Activated CD4-positive, alpha-beta T cell treated with anti-CD3 and anti-CD28 coated beads, Interleukin-2, amount 10 ng/mL, durations not matched to agents 24 days and 14 days (primary cell): Measurements from ENCODE around the gene ADAMTS2. TPM values are rescaled to one million over a fixed set of nuclear protein-coding genes. Genes with fewer than 3 reads are reported as not detected.

Experiments
- DNase-seq: peaks from one replicate; pipeline ENCODE4 v3.0.0; 2022
- H3K27ac Mint-ChIP-seq: one replicate; pipeline ENCODE4 v1.8.0; 2022; ENCODE audit warnings: mild to moderate bottlenecking, mixed read lengths
- H3K27me3 Mint-ChIP-seq: one replicate; pipeline ENCODE4 v1.8.0; 2022; ENCODE audit warnings: mixed read lengths
- H3K36me3 Mint-ChIP-seq: one replicate; pipeline ENCODE4 v1.8.0; 2022; ENCODE audit warnings: low read depth, mild to moderate bottlenecking, mixed read lengths
- H3K4me1 Mint-ChIP-seq: one replicate; pipeline ENCODE4 v1.8.0; 2021; ENCODE audit warnings: mixed read lengths
- H3K4me3 Mint-ChIP-seq: one replicate; pipeline ENCODE4 v1.8.0; 2022; ENCODE audit warnings: mild to moderate bottlenecking, moderate library complexity, mixed read lengths
- H3K9me3 Mint-ChIP-seq: one replicate; pipeline ENCODE4 v1.8.0; 2021; ENCODE audit warnings: mixed read lengths
- intact Hi-C: fragments of 100-400 bp; cut with micrococcal nuclease; formaldehyde crosslinking; loops from one replicate; pipeline ENCODE4 v1.15.1; 2023
- total RNA-seq: library from RNA; stranded (reverse); gene quantifications from 2 replicates; pipeline ENCODE4 v1.2.3, GENCODE V29; 2022

The ADAMTS2 gene
- total RNA-seq, 1 donor from 2014 or later = not detected

GRCh38 chr5:179276838-179277395 is 68.3 kb downstream of the ADAMTS2 start:
- H3K4me1 Mint-ChIP-seq = no peaks in the 10 kb centered on the region
- intact Hi-C loops = no loop called here
- H3K27me3 Mint-ChIP-seq = no peaks in the 10 kb centered on the region
- DNase-seq = no peak
- no peaks in the 10 kb centered on the region for H3K36me3 Mint-ChIP-seq
- H3K9me3 Mint-ChIP-seq = no peaks in the 10 kb centered on the region
- H3K27ac Mint-ChIP-seq = no peak overlapping the region
- no peak overlapping the region for H3K4me3 Mint-ChIP-seq

- Mint-ChIP-seq H3K4me3 (no peak overlapping the region), H3K27me3 (no peaks in the 10 kb centered on the region), H3K9me3 (no peaks in the 10 kb centered on the region), H3K4me1 (no peaks in the 10 kb centered on the region), H3K27ac (no peak overlapping the region), H3K36me3 (no peaks in the 10 kb centered on the region)
- intact Hi-C loops = no loop called here
- DNase-seq = no peak
Measured at GRCh38 chr5:179275941-179276837, 69.1 kb downstream of the ADAMTS2 start.

GRCh38 chr5:179275381-179275878 is 69.8 kb downstream of the ADAMTS2 start:
- intact Hi-C loops = no loop called here
- no peak overlapping the region for H3K4me3 Mint-ChIP-seq
- H3K27ac Mint-ChIP-seq = no peak overlapping the region
- H3K9me3 Mint-ChIP-seq = no peaks in the 10 kb centered on the region
- DNase-seq = no peak
- no peaks in the 10 kb centered on the region for H3K27me3 Mint-ChIP-seq
- no peaks in the 10 kb centered on the region for H3K36me3 Mint-ChIP-seq
- no peaks in the 10 kb centered on the region for H3K4me1 Mint-ChIP-seq

GRCh38 chr5:179274321-179275315 is 70.6 kb downstream of the ADAMTS2 start:
- no peak overlapping the region for H3K27ac Mint-ChIP-seq
- H3K4me1 Mint-ChIP-seq = no peaks in the 10 kb centered on the region
- H3K9me3 Mint-ChIP-seq = no peaks in the 10 kb centered on the region
- intact Hi-C loops = no loop called here
- no peaks in the 10 kb centered on the region for H3K36me3 Mint-ChIP-seq
- H3K4me3 Mint-ChIP-seq = no peak overlapping the region
- DNase-seq = no peak
- H3K27me3 Mint-ChIP-seq = no peaks in the 10 kb centered on the region

GRCh38 chr5:179273441-179274145 is 71.7 kb downstream of the ADAMTS2 start:
- H3K4me3 Mint-ChIP-seq = no peak overlapping the region
- H3K27ac Mint-ChIP-seq = no peak overlapping the region
- no peaks in the 10 kb centered on the region for H3K27me3 Mint-ChIP-seq
- H3K36me3 Mint-ChIP-seq = no peaks in the 10 kb centered on the region
- intact Hi-C loops = no loop called here
- no peaks in the 10 kb centered on the region for H3K9me3 Mint-ChIP-seq
- no peak for DNase-seq
- no peaks in the 10 kb centered on the region for H3K4me1 Mint-ChIP-seq

GRCh38 chr5:179273073-179273435 is 72.2 kb downstream of the ADAMTS2 start:
- intact Hi-C loops = no loop called here
- no peaks in the 10 kb centered on the region for H3K4me1 Mint-ChIP-seq
- H3K27me3 Mint-ChIP-seq = no peaks in the 10 kb centered on the region
- H3K36me3 Mint-ChIP-seq = no peaks in the 10 kb centered on the region
- DNase-seq = no peak
- H3K27ac Mint-ChIP-seq = no peak overlapping the region
- no peaks in the 10 kb centered on the region for H3K9me3 Mint-ChIP-seq
- no peak overlapping the region for H3K4me3 Mint-ChIP-seq

- H3K27ac Mint-ChIP-seq = no peak overlapping the region
- H3K27me3 Mint-ChIP-seq = no peaks in the 10 kb centered on the region
- intact Hi-C loops = no loop called here
- no peak overlapping the region for H3K4me3 Mint-ChIP-seq
- DNase-seq = no peak
- H3K36me3 Mint-ChIP-seq = no peaks in the 10 kb centered on the region
- no peaks in the 10 kb centered on the region for H3K4me1 Mint-ChIP-seq
- no peaks in the 10 kb centered on the region for H3K9me3 Mint-ChIP-seq
Measured at GRCh38 chr5:179272326-179273072, 72.8 kb downstream of the ADAMTS2 start.

GRCh38 chr5:179271821-179272325 is 73.4 kb downstream of the ADAMTS2 start:
- no peak overlapping the region for H3K4me3 Mint-ChIP-seq
- intact Hi-C loops = no loop called here
- no peaks in the 10 kb centered on the region for H3K27me3 Mint-ChIP-seq
- DNase-seq = no peak
- H3K9me3 Mint-ChIP-seq = no peaks in the 10 kb centered on the region
- H3K4me1 Mint-ChIP-seq = no peaks in the 10 kb centered on the region
- no peak overlapping the region for H3K27ac Mint-ChIP-seq
- no peaks in the 10 kb centered on the region for H3K36me3 Mint-ChIP-seq

- Mint-ChIP-seq H3K4me1 (no peaks in the 10 kb centered on the region), H3K36me3 (no peaks in the 10 kb centered on the region), H3K9me3 (no peaks in the 10 kb centered on the region), H3K27me3 (no peaks in the 10 kb centered on the region), H3K27ac (no peak overlapping the region), H3K4me3 (no peak overlapping the region)
- no peak for DNase-seq
- intact Hi-C loops = no loop called here
Measured at GRCh38 chr5:179271428-179271734, 73.9 kb downstream of the ADAMTS2 start.

- no peaks in the 10 kb centered on the region for H3K4me1 Mint-ChIP-seq
- no peak for DNase-seq
- H3K4me3 Mint-ChIP-seq = no peak overlapping the region
- no peak overlapping the region for H3K27ac Mint-ChIP-seq
- no peaks in the 10 kb centered on the region for H3K9me3 Mint-ChIP-seq
- intact Hi-C loops = no loop called here
- no peaks in the 10 kb centered on the region for H3K36me3 Mint-ChIP-seq
- H3K27me3 Mint-ChIP-seq = no peaks in the 10 kb centered on the region
Measured at GRCh38 chr5:179270581-179271427, 74.5 kb downstream of the ADAMTS2 start.

GRCh38 chr5:179269781-179270543 is 75.3 kb downstream of the ADAMTS2 start:
- intact Hi-C loops = no loop called here
- Mint-ChIP-seq H3K4me3 (no peak overlapping the region), H3K4me1 (no peaks in the 10 kb centered on the region), H3K27me3 (no peaks in the 10 kb centered on the region), H3K9me3 (no peaks in the 10 kb centered on the region), H3K36me3 (no peaks in the 10 kb centered on the region), H3K27ac (no peak overlapping the region)
- DNase-seq = no peak
